ENCODE data around the gene PPARD. TPM values are rescaled to one million over a fixed set of nuclear protein-coding genes. Genes with fewer than 3 reads are reported as not detected.

The PPARD gene
- total RNA-seq, 1 donor from 2014 or later = 8.2 TPM

- peak; percentile 48 for TF ChIP-seq CTCF (conservative IDR thresholded peaks at IDR 0.05; ENCODE audit: low read depth, low read length)
- no peak for DNase-seq (ENCODE audit: low read depth)
- H3K4me3 ChIP-seq (ENCODE audit: low read depth, low read length) = peak within 1 kb of the TSS; percentile 16
These were observed 44.5 kb upstream of the PPARD start, which contains the start of gene DEF6 for GRCh38 chr6:35297601-35298481. Gene DEF6, plus strand, starts transcription at chr6:35297818. Its CDS starts 39 bp downstream, at chr6:35297857.

- no peak for DNase-seq (ENCODE audit: low read depth)
- TF ChIP-seq CTCF (conservative IDR thresholded peaks at IDR 0.05; ENCODE audit: low read depth, low read length) = no peak
- H3K4me3 ChIP-seq (ENCODE audit: low read depth, low read length) = no peak overlapping the region
These were observed 43.7 kb upstream of the PPARD start for GRCh38 chr6:35298625-35299140.

- no peak for TF ChIP-seq CTCF (conservative IDR thresholded peaks at IDR 0.05; ENCODE audit: low read depth, low read length)
- no peak overlapping the region for H3K4me3 ChIP-seq (ENCODE audit: low read depth, low read length)
- no peak for DNase-seq (ENCODE audit: low read depth)
These were observed 42.7 kb upstream of the PPARD start for GRCh38 chr6:35299674-35300073.

GRCh38 chr6:35300848-35301247 is 41.5 kb upstream of the PPARD start:
- no peak for DNase-seq (ENCODE audit: low read depth)
- no peak overlapping the region for H3K4me3 ChIP-seq (ENCODE audit: low read depth, low read length)
- TF ChIP-seq CTCF (conservative IDR thresholded peaks at IDR 0.05; ENCODE audit: low read depth, low read length) = no peak

- H3K4me3 ChIP-seq (ENCODE audit: low read depth, low read length) = no peak overlapping the region
- TF ChIP-seq CTCF (conservative IDR thresholded peaks at IDR 0.05; ENCODE audit: low read depth, low read length) = no peak
- no peak for DNase-seq (ENCODE audit: low read depth)
These were observed 39.6 kb upstream of the PPARD start for GRCh38 chr6:35302604-35303241.

- no peak for DNase-seq (ENCODE audit: low read depth)
- H3K4me3 ChIP-seq (ENCODE audit: low read depth, low read length) = no peak overlapping the region
- no peak for TF ChIP-seq CTCF (conservative IDR thresholded peaks at IDR 0.05; ENCODE audit: low read depth, low read length)
These were observed 38.1 kb upstream of the PPARD start for GRCh38 chr6:35304299-35304698.
